ENCODE results near the gene TXNRD1.

- no peak for TF ChIP-seq CREB5 (CRISPR knock-in tag; IDR thresholded peaks at IDR 0.05; ENCODE audit: low read depth)
- no peak for TF ChIP-seq ZNF70 (CRISPR knock-in tag; IDR thresholded peaks at IDR 0.05)
- no peak for TF ChIP-seq ZNF8 (CRISPR knock-in tag; IDR thresholded peaks at IDR 0.05)
- TF ChIP-seq CSDC2 (CRISPR knock-in tag; IDR thresholded peaks at IDR 0.05): no peak
- no peak for TF ChIP-seq ZFP3 (CRISPR knock-in tag; IDR thresholded peaks at IDR 0.05)
These were observed 140.9 kb downstream of the TXNRD1 start for GRCh38 chr12:104356231-104357115.

Data from SK-N-SH treated with all-trans-retinoic acid at 6 μM for 48 hours (cell line).